Medulla oblongata (tissue), 1 donor: Measurements from ENCODE around the gene MTUS2.

ENCODE experiments used
- DNase-seq: peaks from one replicate; pipeline ENCODE4 v3.0.0-alpha.2; 2015; ENCODE audit errors: extremely low spot score

Gene MTUS2

DNA sequence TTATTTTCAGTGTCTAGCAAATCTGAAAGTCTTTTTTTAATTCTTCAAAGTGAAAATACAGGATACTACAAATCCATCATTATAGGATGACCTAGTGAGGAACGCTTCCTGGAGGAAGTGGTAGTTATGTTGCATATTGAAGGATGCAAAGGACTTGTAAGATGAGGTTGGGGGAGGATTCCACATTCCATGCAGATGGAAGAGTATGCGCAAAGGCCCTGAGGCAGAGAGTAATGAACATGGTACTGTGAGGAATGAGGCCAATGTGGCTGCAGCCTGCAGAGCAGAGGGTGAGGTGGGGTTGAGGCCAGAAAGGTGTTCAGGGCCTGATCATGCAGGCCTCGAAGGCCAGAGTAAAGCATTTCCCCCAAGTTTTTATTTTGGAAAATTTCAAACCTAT is 202.8 kb downstream of the MTUS2 start:
- DNase-seq, result no peak

- DNase-seq, result no peak
Measured at GRCh38 chr13:29024783-29025182, 204.6 kb downstream of the MTUS2 start.

GRCh38 chr13:29028868-29029267 is 208.7 kb downstream of the MTUS2 start:
- no peak for DNase-seq

DNA sequence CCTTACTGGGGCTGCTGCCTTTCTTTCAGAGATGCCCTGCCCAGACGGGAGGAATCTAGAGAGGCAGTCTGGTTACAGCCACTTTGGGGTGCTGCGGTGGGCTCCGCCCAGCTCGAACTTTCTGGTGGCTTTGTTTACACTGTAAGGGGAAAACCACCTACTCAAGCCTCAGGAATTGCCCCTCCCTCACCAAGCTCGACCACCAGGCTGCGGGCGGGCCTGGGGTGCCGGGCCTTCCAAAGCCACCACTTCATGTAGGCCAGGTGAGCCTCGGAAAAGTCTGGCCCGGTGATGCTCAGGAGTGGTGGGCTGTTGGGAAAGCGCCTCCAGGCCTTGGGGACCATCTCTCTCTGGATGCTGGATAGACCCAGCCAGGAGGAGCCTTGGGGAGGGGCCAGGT is 218.6 kb downstream of the MTUS2 start:
- no peak for DNase-seq

GRCh38 chr13:29039212-29039611 is 219.1 kb downstream of the MTUS2 start:
- DNase-seq, result no peak

GRCh38 chr13:29046588-29046987 is 226.4 kb downstream of the MTUS2 start:
- no peak for DNase-seq

- DNase-seq, result no peak
Measured at GRCh38 chr13:29049524-29049923, 229.4 kb downstream of the MTUS2 start.

DNA sequence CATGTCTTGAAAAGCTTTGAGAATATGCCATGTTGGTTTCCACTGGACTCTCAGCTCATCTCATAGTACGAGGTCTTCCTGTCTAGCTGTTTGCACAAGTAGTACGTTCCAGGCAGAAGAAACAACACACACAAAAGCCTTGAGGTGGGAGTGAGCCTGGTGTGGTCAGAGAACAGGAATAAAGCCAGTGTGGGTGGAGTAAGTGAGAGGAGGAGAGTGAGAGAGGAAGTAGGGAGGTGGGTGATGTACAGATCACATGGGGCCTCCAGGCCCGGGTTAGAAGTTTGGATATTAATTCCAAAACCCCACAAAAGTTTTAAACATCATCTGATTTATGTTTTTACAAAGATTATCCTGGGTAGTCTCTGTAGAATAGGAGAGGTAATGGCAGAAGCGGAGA is 230.6 kb downstream of the MTUS2 start:
- no peak for DNase-seq

GRCh38 chr13:29059800-29060199 is 239.7 kb downstream of the MTUS2 start:
- no peak for DNase-seq

DNA sequence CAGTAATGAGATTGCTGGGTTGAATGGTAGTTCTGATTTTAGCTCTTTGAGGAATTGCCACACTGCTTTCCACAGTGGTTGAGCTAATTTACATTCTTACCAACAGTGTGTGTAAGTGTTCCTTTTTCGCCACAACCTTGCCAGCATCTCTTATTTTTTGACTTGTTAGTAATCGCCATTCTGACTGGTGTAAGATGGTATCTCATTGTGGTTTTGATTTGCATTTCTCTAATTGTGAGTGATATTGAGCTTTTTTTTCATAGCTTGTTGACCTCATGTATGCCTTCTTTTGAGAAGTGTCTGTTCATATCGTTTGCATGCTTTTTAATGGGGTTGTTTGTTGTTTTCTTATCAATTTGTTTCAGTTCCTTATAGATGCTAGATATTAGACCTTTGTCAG is 245.0 kb downstream of the MTUS2 start:
- DNase-seq, result no peak

DNA sequence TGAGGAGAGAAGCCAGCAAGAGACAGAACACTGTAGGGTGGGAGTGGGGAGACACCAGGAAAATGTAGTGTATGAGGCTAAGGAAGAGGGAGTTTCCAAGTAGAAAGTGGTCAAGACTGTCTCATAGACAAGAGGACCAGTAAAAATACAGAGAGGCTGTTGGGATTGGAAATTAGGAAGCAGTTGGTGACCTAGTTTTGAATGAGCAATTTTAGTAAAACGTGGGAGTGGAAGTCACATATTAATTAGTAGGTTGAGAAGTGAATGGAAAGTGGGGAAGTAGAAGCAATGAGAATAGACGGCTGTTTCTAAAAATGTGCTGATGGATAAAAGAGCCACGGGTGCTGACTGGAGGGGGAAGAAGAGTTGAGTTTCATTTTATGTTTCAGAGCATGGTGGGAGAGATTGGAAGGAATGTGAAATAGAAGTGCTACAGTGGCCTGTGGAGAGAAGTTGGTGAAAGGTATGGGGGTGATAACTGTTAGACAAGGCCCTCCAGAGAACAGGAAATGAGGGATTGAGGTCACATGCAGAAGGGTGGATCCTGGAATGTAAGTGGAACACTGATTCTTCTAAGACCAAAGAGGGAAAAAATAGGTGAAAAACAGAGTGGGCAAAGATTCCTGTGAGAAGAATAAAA is 247.3 kb downstream of the MTUS2 start:
- no peak for DNase-seq

DNA sequence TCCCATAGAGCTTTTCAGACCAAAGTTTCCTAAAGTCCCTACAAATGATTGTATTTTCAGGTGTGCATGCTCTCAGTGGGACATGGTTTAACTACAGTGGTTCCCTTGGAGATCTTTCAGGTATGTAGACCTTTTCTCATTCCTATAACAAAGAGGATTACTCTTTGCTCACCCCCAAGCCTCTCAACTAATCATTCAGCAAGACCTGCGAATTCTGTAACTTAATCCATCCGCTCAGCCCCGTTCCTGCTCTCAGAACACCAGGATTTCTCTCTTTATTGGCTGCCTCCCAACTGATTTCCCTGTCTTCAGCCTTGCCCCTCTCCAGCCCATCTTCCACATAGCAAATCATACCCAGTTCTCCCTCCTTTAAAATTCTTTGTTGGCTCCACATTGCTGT is 253.6 kb downstream of the MTUS2 start:
- DNase-seq, result no peak

DNA sequence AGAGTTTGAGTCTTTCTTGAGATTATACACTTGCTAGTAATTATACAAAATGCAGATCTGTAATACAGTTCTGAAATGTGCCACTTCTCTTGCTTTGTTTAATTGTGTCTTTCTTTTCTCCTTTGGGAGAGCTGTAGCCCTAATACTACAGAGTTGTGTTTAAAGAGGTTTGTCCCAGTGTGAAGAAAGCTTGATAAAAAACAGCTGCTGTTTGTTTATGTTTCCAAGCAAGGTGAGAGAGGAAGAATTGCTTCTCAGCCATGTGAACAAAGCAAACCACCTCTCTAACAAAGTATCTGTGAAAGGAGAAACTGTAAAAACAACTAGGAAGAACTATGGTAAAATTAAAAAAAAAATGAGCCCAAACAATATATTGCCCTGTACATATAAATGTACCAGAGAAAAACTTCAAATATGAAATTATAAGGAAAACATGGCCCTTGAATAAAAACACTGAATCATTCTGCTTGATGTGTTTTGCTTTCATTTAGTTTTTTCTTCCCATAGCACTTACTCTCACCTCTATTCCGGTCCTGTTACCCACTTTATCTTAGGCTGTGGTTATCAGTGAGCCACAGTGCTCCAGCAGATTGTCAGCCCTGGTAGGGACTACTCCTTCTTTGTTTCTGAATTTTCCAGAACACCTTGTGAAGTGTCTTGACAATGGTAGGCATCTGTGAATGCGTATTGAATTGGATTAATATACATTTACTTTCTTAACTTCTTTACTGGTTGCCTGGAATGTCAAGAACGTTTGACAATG is 257.1 kb downstream of the MTUS2 start:
- no peak for DNase-seq

DNA sequence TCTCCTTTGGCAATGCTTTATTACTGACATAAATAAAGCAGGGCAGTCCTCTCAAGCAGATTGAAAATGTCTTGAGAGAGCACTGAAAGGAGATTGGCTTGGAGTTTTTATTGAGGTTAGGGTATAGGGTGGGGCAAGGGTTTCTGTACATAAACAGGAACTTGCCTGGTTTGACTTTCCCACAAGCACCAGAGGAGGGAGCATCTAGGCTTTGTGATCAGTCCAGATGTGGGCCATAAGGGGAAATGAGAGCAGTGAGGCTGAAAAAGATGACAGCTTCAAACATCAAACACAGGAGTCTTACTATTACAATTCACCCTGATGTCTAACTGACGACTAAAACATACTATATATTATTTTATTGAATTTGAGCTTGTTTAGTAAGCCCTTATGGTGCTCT is 260.9 kb downstream of the MTUS2 start:
- DNase-seq, result peak; percentile 8

GRCh38 chr13:29081697-29082440 is 261.7 kb downstream of the MTUS2 start:
- DNase-seq, result no peak

GRCh38 chr13:29099781-29100406 is 279.8 kb downstream of the MTUS2 start:
- DNase-seq, result no peak

DNA sequence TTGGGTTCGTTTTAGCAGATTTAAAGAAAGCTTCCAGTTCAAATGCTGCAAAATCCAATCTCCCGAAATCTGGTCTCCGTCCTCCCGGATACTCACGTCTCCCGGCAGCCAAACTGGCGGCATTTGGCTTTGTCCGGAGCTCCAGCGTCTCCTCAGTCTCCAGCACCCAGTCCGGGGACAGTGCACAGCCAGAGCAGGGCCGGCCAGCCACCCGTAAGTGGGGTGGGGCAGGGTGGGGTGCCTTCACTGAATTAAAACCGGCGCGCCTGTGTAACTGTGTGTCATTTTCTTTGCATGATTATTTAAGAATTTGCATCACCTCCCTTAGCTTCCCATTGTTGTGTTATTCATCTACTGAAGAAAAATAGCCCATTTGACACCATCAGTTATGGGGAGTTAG is 280.6 kb downstream of the MTUS2 start:
- DNase-seq, result no peak

- DNase-seq, result no peak
Measured at GRCh38 chr13:29101409-29101808, 281.3 kb downstream of the MTUS2 start.

GRCh38 chr13:29101905-29102304 is 281.8 kb downstream of the MTUS2 start:
- DNase-seq, result no peak

DNA sequence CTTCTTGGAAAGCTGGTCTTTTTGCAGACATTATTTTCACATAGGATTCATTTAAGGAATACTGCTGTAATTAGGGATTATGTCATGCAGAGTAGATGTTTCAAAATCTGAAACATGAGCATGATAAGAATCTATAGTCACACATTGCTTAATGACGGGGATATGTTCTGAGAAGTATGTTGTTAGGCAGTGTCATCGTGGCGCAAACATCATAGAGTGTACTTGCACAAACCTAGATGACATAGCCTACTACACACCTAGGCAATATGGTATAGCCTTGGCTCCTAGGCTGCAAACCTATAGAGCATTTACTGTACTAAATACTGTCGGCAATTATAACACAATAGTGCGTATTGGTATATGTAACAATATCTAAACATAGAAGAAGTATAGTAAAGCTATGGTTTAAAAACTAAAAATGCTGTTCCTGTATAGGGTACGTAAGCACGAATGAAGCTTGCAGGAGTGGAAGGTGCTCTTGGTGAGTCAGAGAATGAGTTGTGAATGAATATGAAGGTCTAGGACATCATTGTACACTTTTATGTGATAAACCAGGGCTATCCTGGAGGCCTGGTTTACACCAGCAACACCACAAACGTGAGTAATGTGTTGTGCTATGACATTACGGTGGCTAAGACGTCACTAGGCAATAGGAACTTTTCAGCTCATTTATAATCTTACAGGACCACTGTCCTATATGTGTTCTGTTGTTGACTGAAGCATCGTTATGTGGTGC is 283.1 kb downstream of the MTUS2 start:
- DNase-seq, result no peak

GRCh38 chr13:29104461-29104860 is 284.3 kb downstream of the MTUS2 start:
- DNase-seq, result no peak

DNA sequence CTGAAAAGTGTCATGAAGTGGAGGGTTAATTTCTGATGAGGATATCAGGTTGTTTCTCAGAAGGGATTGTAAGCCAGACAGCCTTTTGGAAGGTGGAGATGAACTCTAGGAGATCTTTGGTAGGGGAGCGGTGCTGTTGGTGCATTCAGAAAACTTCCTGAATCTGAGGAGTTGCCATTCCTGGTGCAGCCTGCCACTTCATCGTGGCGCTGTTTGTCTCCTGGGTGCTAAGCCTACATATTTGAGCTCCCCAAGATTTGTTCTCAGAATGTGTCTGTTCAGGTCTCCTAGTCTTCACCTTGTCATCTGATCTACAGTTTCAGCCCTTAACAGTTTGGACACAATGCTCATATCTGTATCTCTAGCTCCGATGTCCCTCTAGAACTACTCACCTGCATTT is 285.6 kb downstream of the MTUS2 start:
- DNase-seq, result no peak
